ENCODE results near the gene GRIN1.

GRIN1 gene

DNA sequence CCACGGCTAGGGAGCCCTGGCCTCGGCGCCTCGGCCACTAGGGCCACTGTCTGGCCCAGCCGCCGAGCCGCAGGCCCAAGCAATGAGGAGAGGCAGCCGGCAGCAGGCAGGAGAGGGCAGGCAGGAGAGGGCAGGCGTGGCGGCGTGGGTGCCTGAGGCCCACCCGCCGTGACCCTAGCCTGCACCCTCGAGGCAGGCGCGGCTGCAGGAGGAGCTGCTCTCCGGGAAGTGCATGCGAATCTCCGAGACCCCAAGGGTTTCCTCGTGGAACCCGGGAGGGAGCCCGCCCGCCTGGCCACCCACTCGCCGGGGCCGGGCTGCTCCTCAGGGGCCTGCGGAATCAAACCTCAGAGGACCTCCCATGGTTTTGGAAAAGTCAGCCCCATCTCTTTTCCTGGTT, 9.3 kb downstream of the GRIN1 start:
- no peak for DNase-seq (ENCODE audit: low read depth)

DNA sequence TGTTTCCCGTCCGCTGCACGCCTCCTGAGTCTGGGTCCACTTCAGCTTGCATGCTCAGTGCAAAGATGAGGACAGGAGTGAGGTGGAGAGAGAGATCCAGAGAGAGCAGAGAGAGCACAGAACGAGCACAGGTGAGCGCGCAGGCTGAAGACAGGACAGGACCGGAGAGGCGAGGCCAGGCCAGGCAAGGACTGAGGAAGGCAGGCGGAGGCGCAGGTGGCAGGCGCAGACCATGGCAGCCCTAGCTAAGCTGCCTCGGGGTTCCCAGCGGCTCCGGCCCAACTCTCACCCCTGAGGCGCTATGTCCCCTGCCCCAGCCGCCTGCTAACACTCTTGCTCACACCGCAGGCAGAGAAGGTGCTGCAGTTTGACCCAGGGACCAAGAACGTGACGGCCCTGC, 9.7 kb downstream of the GRIN1 start:
- no peak for DNase-seq (ENCODE audit: low read depth)

DNA sequence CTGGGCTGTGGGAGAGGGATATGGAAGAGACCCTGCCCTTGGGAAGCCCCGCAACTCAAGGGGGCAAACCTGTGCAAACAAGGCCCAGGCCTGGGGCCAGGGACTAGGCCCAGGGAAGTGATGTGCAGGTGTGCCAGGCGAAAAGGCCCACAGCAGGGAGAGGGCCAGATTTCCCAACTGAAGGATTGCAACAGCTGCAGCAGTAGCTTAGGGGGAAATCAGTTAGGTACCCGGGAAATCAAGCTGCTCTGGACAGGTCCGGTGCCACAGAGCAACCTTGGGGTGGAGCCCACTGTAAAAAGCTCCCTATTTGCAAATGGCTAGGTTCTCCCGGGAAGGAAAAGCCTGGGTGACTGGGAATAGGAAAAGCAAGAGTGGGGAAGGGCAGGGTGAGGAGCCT, 10.4 kb downstream of the GRIN1 start:
- DNase-seq (ENCODE audit: low read depth): no peak

DNA sequence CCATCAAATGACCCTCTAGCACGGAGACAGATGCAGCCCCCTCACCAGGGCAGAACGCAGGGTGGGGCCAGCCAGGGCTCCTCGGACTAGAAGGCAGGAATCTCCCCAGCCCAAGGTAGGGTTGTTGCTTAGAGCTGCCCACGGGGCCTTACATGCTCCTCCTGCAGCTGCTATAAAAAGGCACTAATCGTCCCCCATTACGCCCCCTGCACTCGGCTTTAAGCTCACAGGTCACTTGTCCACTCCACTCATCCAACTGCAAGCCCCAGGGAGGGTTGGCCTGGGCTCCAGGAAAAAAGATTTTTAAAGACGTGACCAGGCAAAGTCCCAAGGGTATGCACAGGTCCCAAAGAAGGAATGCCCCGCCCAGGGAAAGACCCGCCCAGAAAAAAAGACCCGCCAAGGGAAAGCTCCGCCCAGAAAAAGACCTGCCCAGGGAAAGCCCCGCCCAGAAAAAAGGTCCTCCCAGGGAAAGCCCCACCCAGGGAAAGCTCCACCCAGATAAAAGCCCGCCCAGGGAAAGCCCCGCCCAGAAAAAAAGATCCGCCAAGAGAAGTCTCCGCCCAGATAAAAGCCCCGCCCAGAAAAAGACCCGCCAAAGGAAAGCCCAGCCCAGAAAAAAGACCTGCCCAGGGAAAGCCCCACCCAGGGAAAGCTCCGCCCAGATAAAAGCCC, 11.1 kb downstream of the GRIN1 start:
- no peak for DNase-seq (ENCODE audit: low read depth)

DNA sequence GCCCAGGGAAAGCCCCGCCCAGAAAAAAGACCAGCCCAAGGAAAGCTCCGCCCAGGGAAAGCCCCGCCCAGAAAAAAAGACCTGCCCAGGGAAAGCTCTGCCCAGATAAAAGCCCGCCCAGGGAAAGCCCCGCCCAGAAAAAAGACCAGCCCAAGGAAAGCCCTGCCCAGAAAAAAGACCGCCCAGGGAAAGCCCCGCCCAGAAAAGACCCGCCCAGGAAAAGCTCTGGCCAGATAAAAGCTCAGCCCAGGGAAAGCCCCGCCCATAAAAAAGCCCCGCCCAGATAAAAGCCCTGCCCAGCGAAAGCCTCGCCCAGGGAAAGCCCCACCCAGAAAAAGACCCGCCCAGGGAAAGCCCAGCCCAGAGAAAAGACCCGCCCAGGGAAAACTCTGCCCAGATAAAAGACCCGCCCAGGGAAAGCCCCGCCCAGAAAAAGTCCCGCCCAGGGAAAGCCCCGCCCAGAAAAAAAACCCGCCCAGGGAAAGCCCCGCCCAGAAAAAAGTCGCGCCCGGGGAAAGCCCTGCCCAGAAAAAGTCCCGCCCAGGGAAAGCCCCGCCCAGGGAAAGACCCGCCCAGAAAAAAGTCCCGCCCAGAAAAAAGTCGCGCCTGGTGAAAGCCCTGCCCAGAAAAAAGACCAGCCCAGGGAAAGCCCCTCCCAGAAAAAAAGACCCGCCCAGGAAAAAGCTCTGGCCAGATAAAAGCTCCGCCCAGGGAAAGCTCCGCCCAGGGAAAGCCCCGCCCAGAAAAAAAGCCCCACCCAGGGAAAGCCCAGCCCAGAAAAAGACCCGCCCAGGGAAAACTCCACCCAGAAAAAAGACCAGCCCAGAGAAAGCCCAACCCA, 11.9 kb downstream of the GRIN1 start:
- no peak for DNase-seq (ENCODE audit: low read depth)

DNA sequence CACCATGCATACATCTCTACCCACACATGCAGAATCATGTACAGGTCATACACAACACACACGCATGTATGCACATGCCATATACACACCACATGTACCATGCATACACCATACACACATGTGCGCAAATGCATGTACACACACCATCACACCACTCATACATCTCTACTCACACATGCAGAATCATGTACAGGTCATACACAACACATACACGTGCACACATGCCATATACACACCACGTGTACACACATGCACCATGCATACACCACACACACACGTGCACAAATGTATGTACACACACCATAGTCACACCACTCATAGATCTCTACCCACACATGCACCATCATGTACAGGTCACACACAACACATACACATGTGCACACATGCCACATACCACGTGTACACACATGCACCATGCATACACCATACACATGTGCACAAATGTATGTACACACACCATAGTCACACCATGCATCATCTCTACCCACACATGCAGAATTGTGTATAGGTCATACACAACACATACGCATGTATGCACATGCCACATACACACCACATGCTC, 14.0 kb downstream of the GRIN1 start:
- no peak for DNase-seq (ENCODE audit: low read depth)

DNA sequence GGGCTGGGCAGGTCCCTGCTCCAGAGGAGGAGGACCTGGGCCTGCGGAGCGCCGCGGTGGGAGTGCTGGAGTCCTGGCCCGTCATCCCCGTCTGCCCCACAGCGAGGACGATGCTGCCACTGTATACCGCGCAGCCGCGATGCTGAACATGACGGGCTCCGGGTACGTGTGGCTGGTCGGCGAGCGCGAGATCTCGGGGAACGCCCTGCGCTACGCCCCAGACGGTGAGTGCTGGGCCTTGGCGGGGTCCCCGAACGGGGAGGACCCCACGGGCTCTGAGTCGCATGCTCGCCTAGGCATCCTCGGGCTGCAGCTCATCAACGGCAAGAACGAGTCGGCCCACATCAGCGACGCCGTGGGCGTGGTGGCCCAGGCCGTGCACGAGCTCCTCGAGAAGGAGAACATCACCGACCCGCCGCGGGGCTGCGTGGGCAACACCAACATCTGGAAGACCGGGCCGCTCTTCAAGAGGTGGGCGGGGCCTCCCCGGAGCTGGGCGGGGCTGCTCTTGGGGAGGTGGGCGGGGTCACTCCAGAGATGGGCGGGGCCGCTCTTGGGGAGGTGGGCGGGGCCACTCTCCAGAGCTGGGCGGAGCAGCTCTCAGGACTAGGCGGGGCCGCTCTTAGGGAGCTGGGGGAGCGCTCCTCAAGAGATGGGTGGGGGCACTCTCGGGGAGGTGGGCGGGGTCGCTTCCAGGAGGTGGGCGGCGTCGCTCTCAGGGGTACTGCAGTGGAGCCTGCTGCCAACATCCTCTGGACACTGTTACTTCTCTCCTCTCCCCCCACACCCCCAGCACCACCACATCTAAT, 17.8 kb downstream of the GRIN1 start:
- DNase-seq (ENCODE audit: low read depth): no peak

DNA sequence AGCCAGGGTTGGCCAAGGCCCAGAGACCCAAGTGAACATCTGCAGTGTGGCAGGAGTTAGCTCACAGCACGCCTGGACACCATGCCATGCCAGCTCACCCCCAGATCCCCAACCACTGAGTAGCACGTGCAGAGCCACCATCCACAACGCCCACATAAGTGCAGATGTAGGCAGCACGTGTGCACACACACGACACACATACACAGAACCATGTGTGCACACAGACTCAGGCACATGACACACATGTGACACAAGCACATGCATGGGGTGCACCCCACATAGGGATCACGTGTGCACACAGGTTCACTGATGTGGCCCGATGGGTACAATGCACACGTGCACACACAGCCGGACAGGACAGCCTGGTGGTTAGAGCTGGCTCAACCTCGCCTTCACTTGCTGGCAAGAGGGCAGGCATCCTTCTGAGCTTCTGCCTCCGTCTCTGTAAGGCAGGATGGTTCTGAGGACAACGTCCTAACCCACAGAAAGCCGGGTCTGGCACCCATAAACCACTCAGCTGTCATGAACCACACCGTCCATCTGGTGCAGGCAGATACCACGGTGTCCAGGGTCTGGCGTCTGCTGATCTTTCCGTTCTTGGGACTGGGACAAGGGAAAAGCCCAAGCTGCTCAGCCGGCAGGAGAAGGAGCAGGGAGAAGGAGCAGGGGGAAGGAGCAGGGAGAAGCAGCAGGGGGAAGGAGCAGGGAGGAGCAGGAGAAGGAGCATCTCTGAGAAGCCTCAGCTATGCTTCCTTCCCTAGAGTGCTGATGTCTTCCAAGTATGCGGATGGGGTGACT, 18.9 kb downstream of the GRIN1 start:
- DNase-seq (ENCODE audit: low read depth): no peak

DNA sequence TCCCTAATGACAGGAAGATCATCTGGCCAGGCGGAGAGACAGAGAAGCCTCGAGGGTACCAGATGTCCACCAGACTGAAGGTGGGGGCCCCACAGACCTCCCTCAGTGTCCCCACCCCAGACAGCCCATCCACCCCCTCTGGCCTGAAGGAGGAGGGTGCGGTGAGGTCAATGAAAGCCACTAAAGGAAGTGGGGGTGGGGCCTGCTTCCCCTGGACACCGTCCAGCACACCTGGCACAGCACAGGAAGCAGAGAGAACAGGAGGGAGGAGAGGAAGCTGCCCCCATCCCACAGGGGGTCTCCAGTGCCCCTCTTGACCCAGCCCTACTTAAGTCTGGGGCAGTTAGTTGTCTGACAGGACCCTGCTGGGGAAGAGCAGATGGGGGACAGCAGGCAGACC, 19.7 kb downstream of the GRIN1 start:
- no peak for DNase-seq (ENCODE audit: low read depth)

DNA sequence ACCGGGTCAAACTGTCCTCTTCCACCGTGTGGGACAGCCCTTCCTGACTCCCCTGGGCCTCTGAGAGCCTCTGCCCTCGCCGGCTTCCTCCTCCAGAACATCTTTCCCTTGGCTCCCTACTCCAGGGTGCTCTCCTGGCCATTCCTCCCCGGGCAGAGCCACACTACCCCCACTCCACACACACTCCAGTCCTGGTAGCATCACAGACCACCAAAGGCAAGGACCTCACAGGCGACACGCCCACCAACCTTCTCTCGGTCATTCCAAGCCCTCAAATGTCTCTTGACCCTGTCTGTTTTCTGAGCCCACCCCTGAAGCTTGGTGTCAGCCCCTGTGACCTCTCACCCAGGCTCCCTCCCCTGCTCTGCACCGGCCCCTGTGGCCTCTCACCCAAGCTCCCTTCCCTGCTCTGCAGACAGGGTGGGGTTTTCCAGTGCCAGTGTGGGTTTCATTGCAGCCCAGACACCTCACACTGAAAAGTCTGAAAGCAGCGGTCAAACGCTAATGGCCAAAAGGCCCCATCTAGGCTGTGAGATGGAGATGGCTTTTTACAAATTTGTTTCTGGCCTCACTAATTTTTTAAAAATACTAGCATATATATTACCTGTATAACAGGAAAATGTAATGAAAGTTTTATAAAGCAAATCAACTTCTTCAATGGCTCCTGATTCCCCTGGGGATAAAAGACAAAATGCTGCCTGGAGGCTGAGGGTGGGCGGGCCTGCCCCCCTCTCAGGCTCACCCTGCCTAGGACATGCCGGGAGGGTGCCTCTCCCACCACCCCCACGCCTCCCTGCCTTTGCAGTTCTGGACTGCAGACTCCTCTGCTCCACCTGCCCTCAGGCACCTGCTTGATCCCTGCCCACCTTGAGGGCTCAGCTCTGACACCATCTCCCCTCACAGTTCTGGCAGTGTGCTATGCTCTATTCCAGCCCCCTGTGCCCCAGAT, 20.4 kb downstream of the GRIN1 start:
- no peak for DNase-seq (ENCODE audit: low read depth)

DNA sequence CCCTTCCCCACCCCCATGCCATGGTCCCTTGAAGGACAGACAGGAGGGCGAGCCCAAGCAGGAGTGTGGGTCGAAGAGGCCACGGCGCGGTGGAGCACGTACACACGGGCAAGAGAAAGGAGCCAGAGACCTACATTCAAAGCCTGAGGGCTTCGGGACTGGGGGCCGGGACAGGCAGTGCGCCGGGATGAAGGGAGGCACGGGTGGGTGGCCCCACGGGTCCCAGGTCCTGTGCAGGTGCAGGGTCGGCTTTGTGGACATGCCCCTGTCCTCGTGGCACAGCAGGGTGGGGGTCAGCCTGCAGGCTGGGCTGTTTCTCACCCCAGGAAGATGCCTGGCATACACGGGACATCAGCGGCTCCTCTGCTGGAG, 21.1 kb downstream of the GRIN1 start:
- DNase-seq (ENCODE audit: low read depth): no peak

DNA sequence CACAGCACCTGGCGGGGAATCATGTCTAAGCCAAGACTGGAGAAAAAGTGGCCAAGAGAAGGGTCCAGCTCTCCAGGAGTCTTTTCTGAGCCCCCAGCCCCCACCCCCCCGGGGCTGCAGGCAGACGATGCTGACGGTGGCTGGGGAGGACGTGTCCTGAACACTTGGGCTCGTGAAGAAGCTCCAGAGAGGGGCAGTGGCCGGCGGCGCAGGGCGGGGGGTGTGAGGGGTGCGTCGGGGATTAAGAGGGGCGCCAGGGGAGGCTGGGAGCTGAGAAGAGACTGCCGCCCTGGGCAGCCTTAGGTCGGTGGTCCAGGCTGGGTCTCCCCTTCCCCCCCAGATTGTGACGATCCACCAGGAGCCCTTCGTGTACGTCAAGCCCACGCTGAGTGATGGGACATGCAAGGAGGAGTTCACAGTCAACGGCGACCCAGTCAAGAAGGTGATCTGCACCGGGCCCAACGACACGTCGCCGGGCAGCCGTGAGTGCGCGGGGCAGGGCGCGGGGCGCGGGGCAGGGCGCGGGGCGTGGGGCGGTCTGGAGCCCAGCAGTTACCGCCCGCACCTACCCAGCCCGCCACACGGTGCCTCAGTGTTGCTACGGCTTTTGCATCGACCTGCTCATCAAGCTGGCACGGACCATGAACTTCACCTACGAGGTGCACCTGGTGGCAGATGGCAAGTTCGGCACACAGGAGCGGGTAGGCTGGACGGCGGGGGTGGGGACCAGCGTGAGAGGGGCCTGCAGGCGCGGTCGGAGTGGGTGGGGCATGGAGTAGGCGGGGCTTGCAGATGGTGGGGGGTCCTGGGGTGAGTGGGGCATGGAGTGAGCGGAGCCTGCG, 22.0 kb downstream of the GRIN1 start:
- no peak for DNase-seq (ENCODE audit: low read depth)

DNA sequence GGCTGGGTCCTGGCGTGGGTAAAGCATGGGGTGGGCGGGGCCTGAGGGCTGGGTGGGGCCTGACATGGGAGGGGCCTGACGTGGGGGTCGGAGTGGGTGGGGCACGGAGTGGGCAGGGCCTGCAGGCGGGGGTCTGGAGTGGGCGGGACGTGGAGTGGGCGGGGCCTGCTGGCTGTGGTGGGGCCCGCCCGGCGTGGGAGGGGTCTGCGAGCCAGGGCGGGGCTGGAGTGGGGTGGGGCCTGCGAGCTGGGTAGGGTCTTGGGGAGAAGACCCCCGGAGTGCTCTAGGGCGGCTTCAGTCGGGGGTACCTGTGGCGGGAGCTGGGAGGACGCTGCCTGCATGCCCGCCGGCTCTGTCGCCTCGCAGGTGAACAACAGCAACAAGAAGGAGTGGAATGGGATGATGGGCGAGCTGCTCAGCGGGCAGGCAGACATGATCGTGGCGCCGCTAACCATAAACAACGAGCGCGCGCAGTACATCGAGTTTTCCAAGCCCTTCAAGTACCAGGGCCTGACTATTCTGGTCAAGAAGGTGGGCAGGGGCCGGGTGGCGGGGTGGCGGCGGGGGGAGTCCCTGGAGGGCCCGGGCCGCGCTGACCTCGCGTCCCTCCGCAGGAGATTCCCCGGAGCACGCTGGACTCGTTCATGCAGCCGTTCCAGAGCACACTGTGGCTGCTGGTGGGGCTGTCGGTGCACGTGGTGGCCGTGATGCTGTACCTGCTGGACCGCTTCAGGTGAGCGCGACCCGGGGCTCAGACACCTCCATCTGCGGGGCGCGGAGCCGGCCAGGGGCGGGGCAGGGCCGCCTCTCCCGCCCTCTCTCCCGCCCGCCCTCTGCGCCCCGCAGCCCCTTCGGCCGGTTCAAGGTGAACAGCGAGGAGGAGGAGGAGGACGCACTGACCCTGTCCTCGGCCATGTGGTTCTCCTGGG, 22.9 kb downstream of the GRIN1 start:
- no peak for DNase-seq (ENCODE audit: low read depth)

DNA sequence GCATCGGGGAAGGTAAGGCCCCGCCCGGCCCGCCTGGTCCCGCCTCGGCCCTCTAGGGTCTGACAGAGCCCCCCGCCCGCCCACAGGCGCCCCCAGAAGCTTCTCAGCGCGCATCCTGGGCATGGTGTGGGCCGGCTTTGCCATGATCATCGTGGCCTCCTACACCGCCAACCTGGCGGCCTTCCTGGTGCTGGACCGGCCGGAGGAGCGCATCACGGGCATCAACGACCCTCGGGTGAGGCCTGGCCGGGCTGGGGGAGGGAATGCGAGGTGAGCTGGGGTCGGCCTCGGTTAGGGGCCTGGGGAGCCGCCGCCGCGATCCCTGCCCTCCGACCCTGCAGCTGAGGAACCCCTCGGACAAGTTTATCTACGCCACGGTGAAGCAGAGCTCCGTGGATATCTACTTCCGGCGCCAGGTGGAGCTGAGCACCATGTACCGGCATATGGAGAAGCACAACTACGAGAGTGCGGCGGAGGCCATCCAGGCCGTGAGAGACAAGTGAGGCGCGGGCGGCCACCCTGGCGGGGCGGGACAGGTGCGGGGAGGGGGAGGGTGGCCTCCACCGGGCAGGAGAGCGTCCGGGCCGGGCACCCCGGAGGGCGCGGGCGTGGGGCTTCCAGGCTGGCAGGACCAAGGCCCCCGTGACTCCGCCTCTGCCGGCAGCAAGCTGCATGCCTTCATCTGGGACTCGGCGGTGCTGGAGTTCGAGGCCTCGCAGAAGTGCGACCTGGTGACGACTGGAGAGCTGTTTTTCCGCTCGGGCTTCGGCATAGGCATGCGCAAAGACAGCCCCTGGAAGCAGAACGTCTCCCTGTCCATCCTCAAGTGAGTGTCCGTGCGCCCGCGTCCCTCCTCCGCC, 23.8 kb downstream of the GRIN1 start:
- no peak for DNase-seq (ENCODE audit: low read depth)

DNA sequence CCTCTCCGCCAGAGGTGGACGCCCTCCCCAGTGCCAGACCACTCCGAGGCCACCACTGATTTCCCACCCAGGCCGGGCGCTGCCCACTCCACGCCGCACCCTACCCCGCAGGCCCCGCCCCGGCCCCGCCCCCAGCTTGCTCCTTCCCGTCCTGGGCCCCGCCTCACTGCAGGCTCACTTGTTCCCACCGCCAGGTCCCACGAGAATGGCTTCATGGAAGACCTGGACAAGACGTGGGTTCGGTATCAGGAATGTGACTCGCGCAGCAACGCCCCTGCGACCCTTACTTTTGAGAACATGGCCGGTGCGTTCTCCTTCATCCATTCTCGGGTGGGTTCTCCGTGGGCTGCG, 24.4 kb downstream of the GRIN1 start:
- no peak for DNase-seq (ENCODE audit: low read depth)

DNA sequence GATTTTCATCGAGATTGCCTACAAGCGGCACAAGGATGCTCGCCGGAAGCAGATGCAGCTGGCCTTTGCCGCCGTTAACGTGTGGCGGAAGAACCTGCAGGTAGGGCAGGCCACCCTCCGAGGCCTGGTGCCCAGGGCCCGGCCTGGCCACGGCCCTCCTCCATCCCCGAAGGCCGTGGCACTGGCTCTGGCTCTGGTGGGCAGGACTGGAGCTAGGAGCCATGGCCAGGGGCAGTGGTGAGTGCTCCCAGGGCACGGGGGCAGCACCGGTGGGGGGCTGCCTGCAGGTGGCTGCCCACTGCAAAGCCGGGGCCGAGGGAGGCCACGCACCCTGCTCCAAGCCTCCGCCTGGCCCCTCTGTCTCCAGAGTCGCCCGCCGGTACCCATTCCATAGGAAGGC, 24.9 kb downstream of the GRIN1 start:
- DNase-seq (ENCODE audit: low read depth): no peak

DNA sequence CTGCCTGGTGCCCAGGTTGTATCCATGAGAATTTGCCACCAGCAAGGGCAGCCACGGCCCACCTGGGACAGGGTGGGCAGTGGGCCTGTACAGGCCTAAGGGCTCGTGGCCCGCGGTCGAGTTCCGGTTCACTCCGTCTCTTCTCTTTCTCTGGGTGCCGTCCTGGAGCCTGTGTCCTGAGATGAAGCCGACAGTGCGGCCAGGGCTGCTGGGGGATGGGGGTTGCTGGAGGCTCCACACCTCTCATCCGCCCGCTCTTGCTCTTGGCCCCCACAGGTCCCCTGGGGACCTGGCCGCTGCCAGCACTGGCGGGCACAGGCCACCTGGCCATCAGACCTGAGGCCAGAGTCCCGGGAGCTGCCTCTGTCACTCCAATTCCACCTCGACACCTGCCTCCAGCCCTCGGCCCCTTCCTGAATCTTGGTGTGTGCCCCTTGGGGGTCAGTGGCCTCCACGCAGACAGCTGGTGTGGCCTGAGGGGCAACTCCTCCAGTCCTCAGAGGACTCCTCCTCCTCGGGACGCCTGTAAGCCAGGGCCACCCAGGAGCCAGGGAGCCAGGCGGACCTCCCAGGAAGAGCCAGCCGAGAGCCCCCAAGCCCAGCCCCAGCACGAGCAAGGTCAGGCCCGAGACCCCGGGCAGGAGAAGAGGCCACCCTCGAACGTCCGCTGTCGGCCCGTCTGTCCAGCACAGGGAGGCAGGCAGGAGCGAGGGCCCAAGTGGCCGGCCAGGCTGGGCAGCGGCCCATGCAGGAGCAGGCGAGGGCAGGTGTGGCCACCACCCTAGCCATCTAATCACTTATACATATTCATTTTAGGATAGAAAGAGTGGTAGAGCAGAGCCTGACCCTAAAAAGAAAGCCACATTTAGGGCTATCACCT, 25.7 kb downstream of the GRIN1 start:
- DNase-seq (ENCODE audit: low read depth): no peak

Data from HS-27A (cell line).